Panc1 (cell line): ENCODE measurements around the gene PTK6. TPM values are rescaled to one million over a fixed set of nuclear protein-coding genes. Genes with fewer than 3 reads are reported as not detected.

Source experiments
- ATAC-seq: fragments of 200-7000 bp; cut with Tn5 transposase; 2 replicates; pipeline ENCODE4 v1.9.1; 2020; ENCODE audit warnings: mild to moderate bottlenecking, moderate library complexity
- BruUV-seq: library from RNA; stranded (reverse); fragments of 400-500 nt; replicated peaks from 2 replicates; lab custom pipeline; 2021; lab: Mats Ljungman, UMichigan
- CTCF ChIA-PET: fragments of 300-600 bp; sonication (Branson Sonifier 250); formaldehyde crosslinking; loops from one replicate; lab custom pipeline; 2022; ENCODE audit warnings: antibody characterized with exemption; lab: Charles Lee
- POLR2A ChIA-PET: fragments of 300-600 bp; sonication (Branson Sonifier 250); formaldehyde crosslinking; loops from one replicate; lab custom pipeline; 2022; ENCODE audit warnings: antibody characterized with exemption; lab: Charles Lee
- DNase-seq: peaks from one replicate; pipeline ENCODE4 v3.0.0-alpha.2; 2010; ENCODE audit warnings: low read depth, low spot score
- H3K27ac ChIP-seq: 2 replicates; pipeline ENCODE4 v1.5.1; 2011; ENCODE audit warnings: mild to moderate bottlenecking, low read length, inconsistent platforms
- H3K27me3 ChIP-seq: fragments of 200-500 bp; sonication (Bioruptor generic); 2 replicates; pipeline ENCODE4 v1.6.0; 2014; ENCODE audit warnings: low read length, inconsistent platforms; ENCODE audit not compliant: control insufficient read depth, insufficient read depth
- H3K36me3 ChIP-seq: fragments of 200-500 bp; sonication (Bioruptor generic); 2 replicates; pipeline ENCODE4 v1.5.1; 2014; ENCODE audit warnings: inconsistent platforms, mild to moderate bottlenecking, low read length, moderate library complexity; ENCODE audit not compliant: control insufficient read depth, insufficient read depth
- H3K4me1 ChIP-seq: 2 replicates; pipeline ENCODE4 v1.5.1; 2011; ENCODE audit warnings: inconsistent platforms, mild to moderate bottlenecking, low read length, moderate library complexity; ENCODE audit not compliant: control insufficient read depth, insufficient read depth
- H3K4me3 ChIP-seq, 2 experiments: 2 replicates each; pipeline ENCODE4 v1.5.1; 2011 to 2012; ENCODE audit warnings: low read depth in 2 of 2, low read length in 2 of 2, mild to moderate bottlenecking in 2 of 2, inconsistent platforms in 1 of 2, moderate library complexity in 1 of 2
- H3K9me3 ChIP-seq: fragments of 200-500 bp; sonication (Bioruptor generic); 2 replicates; pipeline ENCODE4 v1.5.1; 2014; ENCODE audit warnings: low read depth, mild to moderate bottlenecking, inconsistent platforms, low read length, moderate library complexity; ENCODE audit not compliant: control insufficient read depth, insufficient read depth
- CTCF ChIP-seq: fragments of 450-650 bp; IDR thresholded peaks from 2 replicates; pipeline ENCODE4 v1.5.1; 2017; ENCODE audit warnings: mild to moderate bottlenecking
- POLR2AphosphoS5 ChIP-seq: IDR thresholded peaks from 2 replicates; pipeline ENCODE4 v1.6.1; 2012; ENCODE audit warnings: mild to moderate bottlenecking, low read depth, low read length, moderate library complexity
- REST ChIP-seq, 2 experiments: IDR thresholded peaks; 2 replicates each; pipeline ENCODE4 v1.6.1; 2011 to 2012; ENCODE audit warnings: low read depth in 2 of 2, control low read depth in 1 of 2, low read length in 1 of 2, mild to moderate bottlenecking in 1 of 2, moderate library complexity in 1 of 2; ENCODE audit not compliant: insufficient read depth in 1 of 2
- SIN3A ChIP-seq: IDR thresholded peaks from 2 replicates; pipeline ENCODE4 v1.6.1; 2012; ENCODE audit warnings: low read depth, mild to moderate bottlenecking, low read length, moderate library complexity, borderline replicate concordance; ENCODE audit not compliant: insufficient read depth
- TCF7L2 ChIP-seq: IDR thresholded peaks from 2 replicates; pipeline ENCODE4 v1.6.1; 2011; ENCODE audit warnings: mild to moderate bottlenecking, low read depth, low read length, inconsistent platforms
- in situ Hi-C: cut with HindIII; loops from 2 replicates; pipeline ENCODE4 v1.10.0; 2016; ENCODE audit warnings: low sequenced_read_pairs, low pct_unique_long_range_greater_than_20kb
- intact Hi-C: fragments of 100-400 bp; cut with micrococcal nuclease; formaldehyde crosslinking; loops from one replicate; pipeline ENCODE4 v1.10.0; 2022; ENCODE audit not compliant: unreplicated experiment
- total RNA-seq: library from RNA; stranded (reverse); gene quantifications from one replicate; pipeline ENCODE4 v1.2.1, GENCODE V29; 2021; ENCODE audit not compliant: unreplicated experiment

The PTK6 gene
- total RNA-seq, 1 experiment from 2014 or later, result 6.5 TPM

GRCh38 chr20:63494084-63494419 lies 43.1 kb downstream of the PTK6 start:
- no TSS peak for BruUV-seq
- Histone ChIP-seq H3K9me3 (no peaks in the 10 kb centered on the region), H3K4me3 (no peak overlapping the region), H3K4me1 (peaks cover 16% of the 10 kb centered on the region), H3K36me3 (no peaks in the 10 kb centered on the region; the same call in 1 of the 2 replicates), H3K27ac (no peak overlapping the region), H3K27me3 (no peaks in the 10 kb centered on the region)
- TF ChIP-seq POLR2AphosphoS5 (no peak), REST (IDR thresholded peaks at IDR 0.05; ENCODE audit: insufficient read depth in 1 of 2, low read depth in 2 of 2, low read length in 1 of 2) (no peak), CTCF (no peak), TCF7L2 (no peak), SIN3A (no peak)
- no peak for ATAC-seq
- in situ Hi-C loops (no loop called here), intact Hi-C loops (no loop called here)
- no peak for DNase-seq
- ChIA-PET POLR2A (no interaction called here), CTCF (no interaction called here)

GRCh38 chr20:63493563-63494020 lies 43.6 kb downstream of the PTK6 start:
- ATAC-seq (no peak), DNase-seq (no peak)
- TF ChIP-seq SIN3A (no peak), TCF7L2 (no peak), REST (IDR thresholded peaks at IDR 0.05; ENCODE audit: insufficient read depth in 1 of 2, low read depth in 2 of 2, low read length in 1 of 2) (no peak), CTCF (no peak), POLR2AphosphoS5 (no peak; the same call in 1 of the 2 replicates)
- BruUV-seq, result no TSS peak
- in situ Hi-C loops (no loop called here), intact Hi-C loops (no loop called here)
- H3K27me3 ChIP-seq, result no peaks in the 10 kb centered on the region
- no peak overlapping the region for H3K4me3 ChIP-seq
- peaks cover 16% of the 10 kb centered on the region for H3K4me1 ChIP-seq
- H3K36me3 ChIP-seq, result no peaks in the 10 kb centered on the region; the same call in 1 of the 2 replicates
- no peaks in the 10 kb centered on the region for H3K9me3 ChIP-seq
- CTCF ChIA-PET, result no interaction called here
- POLR2A ChIA-PET, result no interaction called here
- no peak overlapping the region for H3K27ac ChIP-seq
